ENCODE measurements around the gene NXNL1.

The NXNL1 gene

GRCh38 chr19:17436874-17437267 lies 23.9 kb downstream of the NXNL1 start:
- H3K36me3 ChIP-seq (ENCODE audit: control insufficient read depth in 2 of 2, insufficient read depth in 1 of 2, low read length in 2 of 2): peaks cover 0 to 8% of the 10 kb centered on the region in 2 experiments; a peak in 2 of 3 replicates
- no peaks in the 10 kb centered on the region for H3K9me3 ChIP-seq (ENCODE audit: control insufficient read depth, insufficient read depth, low read depth, low read length)
- H3K4me1 ChIP-seq (ENCODE audit: control insufficient read depth, insufficient read depth, low read length): no peaks in the 10 kb centered on the region
- ChIA-PET CTCF (interaction anchor here (0.8 kb wide), 1 partner anchor 17 kb away, joined by 3 read pairs; the partner anchor contains the start of gene MVB12A), POLR2A (no interaction called here)
- H3K4me3 ChIP-seq (ENCODE audit: low read depth, low read length): no peak overlapping the region
- no peak overlapping the region for H3K27ac ChIP-seq (ENCODE audit: extremely low read depth, low read depth, low read length)
- TF ChIP-seq ZNF768 (tag by site-specific recombination; IDR thresholded peaks at IDR 0.05) (0 out of 2 replicates have a peak, but pooled peaks have one; percentile 55), ZNF544 (tag by site-specific recombination; IDR thresholded peaks at IDR 0.05) (no peak), HOXD13 (CRISPR knock-in tag; IDR thresholded peaks at IDR 0.05; ENCODE audit: borderline replicate concordance) (no peak)

- H3K4me1 ChIP-seq (ENCODE audit: control insufficient read depth, insufficient read depth, low read length): no peaks in the 10 kb centered on the region
- TF ChIP-seq ZNF18 (tag by site-specific recombination; IDR thresholded peaks at IDR 0.05) (no peak), ZNF366 (tag by site-specific recombination; conservative IDR thresholded peaks at IDR 0.05) (no peak), ZNF280D (tag by site-specific recombination; IDR thresholded peaks at IDR 0.05) (peak; percentile 94), ZNF426 (tag by site-specific recombination; IDR thresholded peaks at IDR 0.05) (no peak), ZNF157 (tag by site-specific recombination; IDR thresholded peaks at IDR 0.05) (no peak), ZNF580 (tag by site-specific recombination; IDR thresholded peaks at IDR 0.05) (peak; percentile 68), GFI1B (tag by site-specific recombination; IDR thresholded peaks at IDR 0.05) (no peak)
- peaks cover 0 to 8% of the 10 kb centered on the region in 2 experiments; a peak in 2 of 3 replicates for H3K36me3 ChIP-seq (ENCODE audit: control insufficient read depth in 2 of 2, insufficient read depth in 1 of 2, low read length in 2 of 2)
- H3K27ac ChIP-seq (ENCODE audit: extremely low read depth, low read depth, low read length): no peak overlapping the region
- no peak overlapping the region for H3K4me3 ChIP-seq (ENCODE audit: low read depth, low read length)
- H3K9me3 ChIP-seq (ENCODE audit: control insufficient read depth, insufficient read depth, low read depth, low read length): no peaks in the 10 kb centered on the region
- CTCF ChIA-PET: no interaction called here
- POLR2A ChIA-PET: no interaction called here
Measured at GRCh38 chr19:17436094-17436873, 24.4 kb downstream of the NXNL1 start.

- Histone ChIP-seq H3K4me1 (ENCODE audit: control insufficient read depth, insufficient read depth, low read length) (no peaks in the 10 kb centered on the region), H3K27ac (ENCODE audit: extremely low read depth, low read depth, low read length) (no peak overlapping the region), H3K9me3 (ENCODE audit: control insufficient read depth, insufficient read depth, low read depth, low read length) (no peaks in the 10 kb centered on the region), H3K4me3 (ENCODE audit: low read depth, low read length) (no peak overlapping the region), H3K36me3 (ENCODE audit: control insufficient read depth in 2 of 2, insufficient read depth in 1 of 2, low read length in 2 of 2) (peaks cover 0 to 8% of the 10 kb centered on the region in 2 experiments; a peak in 2 of 3 replicates)
- CTCF ChIA-PET: no interaction called here
- POLR2A ChIA-PET: no interaction called here
- no peak for TF ChIP-seq AEBP2 (tag by site-specific recombination; IDR thresholded peaks at IDR 0.05; ENCODE audit: borderline replicate concordance)
- TF ChIP-seq ZNF114 (tag by site-specific recombination; IDR thresholded peaks at IDR 0.05): no peak
- no peak for TF ChIP-seq PRDM2 (tag by site-specific recombination; IDR thresholded peaks at IDR 0.05; ENCODE audit: borderline replicate concordance)
- TF ChIP-seq GFI1B (tag by site-specific recombination; IDR thresholded peaks at IDR 0.05): no peak
- no peak for TF ChIP-seq ZNF157 (tag by site-specific recombination; IDR thresholded peaks at IDR 0.05)
- no peak for TF ChIP-seq ZNF510 (tag by site-specific recombination; IDR thresholded peaks at IDR 0.05; ENCODE audit: insufficient replicate concordance)
Measured at GRCh38 chr19:17435218-17435617, 25.5 kb downstream of the NXNL1 start.

Data from HEK293 (cell line).